IMR-90 (cell line): ENCODE measurements around the gene SPATA31D3. TPM values are rescaled to one million over a fixed set of nuclear protein-coding genes. Genes with fewer than 3 reads are reported as not detected.

Experiments used
- ATAC-seq: fragments of 200-7000 bp; cut with Tn5 transposase; 2 replicates; pipeline ENCODE4 v1.9.1; 2020; ENCODE audit warnings: low read depth, mild to moderate bottlenecking, moderate library complexity
- BruUV-seq: library from RNA; stranded (reverse); fragments of 400-500 nt; replicated peaks from 2 replicates; lab custom pipeline; 2021; lab: Mats Ljungman, UMichigan
- CTCF ChIA-PET: fragments of 300-600 bp; formaldehyde crosslinking; extraction: SDS; loops from one replicate; lab custom pipeline; 2021; ENCODE audit warnings: antibody characterized with exemption; lab: Yijun Ruan, JAX
- POLR2A ChIA-PET: fragments of 300-600 bp; sonication (Branson Sonifier 250); formaldehyde crosslinking; loops from one replicate; lab custom pipeline; 2022; ENCODE audit warnings: antibody characterized with exemption; ENCODE audit not compliant: unreplicated experiment; lab: Charles Lee
- DNase-seq: peaks from one replicate; pipeline ENCODE4 v3.0.0; 2013
- H2AFZ ChIP-seq: replicated peaks from 2 replicates; pipeline ENCODE3; 2013; ENCODE audit warnings: low read length, mild to moderate bottlenecking; ENCODE audit not compliant: poor library complexity
- H2AK5ac ChIP-seq: 2 replicates; pipeline ENCODE4 v1.6.1; 2013; ENCODE audit warnings: low read depth, low read length, inconsistent platforms
- H2AK9ac ChIP-seq: replicated peaks from 2 replicates; pipeline ENCODE3; 2013; ENCODE audit warnings: mild to moderate bottlenecking, low read depth, low read length, moderate library complexity; ENCODE audit not compliant: poor library complexity
- H2BK120ac ChIP-seq: 2 replicates; pipeline ENCODE4 v1.6.1; 2013; ENCODE audit warnings: low read depth, low read length, inconsistent platforms
- H2BK15ac ChIP-seq: 3 replicates; pipeline ENCODE4 v1.6.1; 2013; ENCODE audit warnings: low read depth, low read length, inconsistent platforms
- H2BK20ac ChIP-seq: 2 replicates; pipeline ENCODE4 v1.6.1; 2013; ENCODE audit warnings: low read depth, mild to moderate bottlenecking, inconsistent platforms, low read length, moderate library complexity
- H2BK5ac ChIP-seq: 2 replicates; pipeline ENCODE4 v1.6.1; 2013; ENCODE audit warnings: mild to moderate bottlenecking, low read depth, low read length, inconsistent platforms; ENCODE audit not compliant: poor library complexity, severe bottlenecking
- H3K14ac ChIP-seq: replicated peaks from 2 replicates; pipeline ENCODE4 v1.6.1; 2013; ENCODE audit warnings: low read depth, low read length, inconsistent platforms
- H3K18ac ChIP-seq: 2 replicates; pipeline ENCODE4 v1.6.1; 2013; ENCODE audit warnings: low read depth, low read length, control low read depth
- H3K23ac ChIP-seq: 2 replicates; pipeline ENCODE4 v1.6.1; 2013; ENCODE audit warnings: low read depth, low read length, inconsistent platforms
- H3K27ac ChIP-seq: 2 replicates; pipeline ENCODE4 v1.5.1; 2013; ENCODE audit warnings: mild to moderate bottlenecking, control low read depth, low read length; ENCODE audit not compliant: insufficient read depth
- H3K27me3 ChIP-seq: 2 replicates; pipeline ENCODE4 v1.6.1; 2013; ENCODE audit warnings: low read length; ENCODE audit not compliant: control insufficient read depth, insufficient read depth
- H3K36me3 ChIP-seq: 2 replicates; pipeline ENCODE4 v1.6.1; 2013; ENCODE audit warnings: low read length, mixed read lengths; ENCODE audit not compliant: control insufficient read depth, insufficient read depth
- H3K4ac ChIP-seq: 2 replicates; pipeline ENCODE4 v1.6.1; 2013; ENCODE audit warnings: low read depth, low read length, inconsistent platforms
- H3K4me1 ChIP-seq: 2 replicates; pipeline ENCODE4 v1.6.1; 2013; ENCODE audit warnings: low read length, mixed read lengths; ENCODE audit not compliant: control insufficient read depth, insufficient read depth
- H3K4me2 ChIP-seq: 2 replicates; pipeline ENCODE4 v1.6.1; 2013; ENCODE audit warnings: low read depth, mild to moderate bottlenecking, control low read depth, low read length, moderate library complexity
- H3K4me3 ChIP-seq: 2 replicates; pipeline ENCODE4 v1.5.1; 2013; ENCODE audit warnings: low read depth, mild to moderate bottlenecking, control low read depth, low read length, moderate library complexity; ENCODE audit not compliant: insufficient read depth
- H3K56ac ChIP-seq: 2 replicates; pipeline ENCODE4 v1.6.1; 2013; ENCODE audit warnings: low read length, inconsistent platforms; ENCODE audit not compliant: insufficient read depth; ENCODE audit errors: extremely low read depth
- H3K79me1 ChIP-seq, 2 experiments: 2 replicates each; pipeline ENCODE4 v1.6.1; 2013; ENCODE audit warnings: low read length in 2 of 2, inconsistent platforms in 1 of 2, low read depth in 1 of 2
- H3K9ac ChIP-seq: 2 replicates; pipeline ENCODE4 v1.6.1; 2013; ENCODE audit warnings: low read depth, low read length, control low read depth
- H3K9me1 ChIP-seq: 2 replicates; pipeline ENCODE4 v1.6.1; 2013; ENCODE audit warnings: low read length, inconsistent platforms; ENCODE audit not compliant: insufficient read depth
- H3K9me3 ChIP-seq: 2 replicates; pipeline ENCODE4 v1.6.1; 2013; ENCODE audit warnings: low read length; ENCODE audit not compliant: control insufficient read depth, insufficient read depth
- H4K20me1 ChIP-seq: 2 replicates; pipeline ENCODE4 v1.6.1; 2013; ENCODE audit warnings: low read length, inconsistent platforms; ENCODE audit not compliant: insufficient read depth
- H4K5ac ChIP-seq: 2 replicates; pipeline ENCODE4 v1.6.1; 2013; ENCODE audit warnings: mild to moderate bottlenecking, low read depth, low read length, control low read depth
- H4K8ac ChIP-seq, 2 experiments: 2 replicates each; pipeline ENCODE4 v1.6.1; 2013; ENCODE audit warnings: low read depth in 2 of 2, low read length in 2 of 2, control low read depth in 1 of 2, inconsistent platforms in 1 of 2
- H4K91ac ChIP-seq: 2 replicates; pipeline ENCODE4 v1.6.1; 2013; ENCODE audit warnings: low read depth, low read length, inconsistent platforms; ENCODE audit not compliant: insufficient read depth
- BHLHE40 ChIP-seq: fragments of 150-350 bp; IDR thresholded peaks from 2 replicates; pipeline ENCODE4 v1.6.1; 2016; ENCODE audit warnings: mild to moderate bottlenecking, low read depth, low read length
- CEBPB ChIP-seq: IDR thresholded peaks from 2 replicates; pipeline ENCODE4 v1.6.1; 2012; ENCODE audit warnings: low read depth, low read length, improper control_type of control experiment
- CHD1 ChIP-seq: IDR thresholded peaks from 2 replicates; pipeline ENCODE4 v1.6.1; 2012; ENCODE audit warnings: low read depth, low read length, improper control_type of control experiment
- FOS ChIP-seq: fragments of 150-350 bp; IDR thresholded peaks from 2 replicates; pipeline ENCODE4 v1.6.1; 2016; ENCODE audit warnings: low read depth, low read length
- MAFK ChIP-seq: IDR thresholded peaks from 2 replicates; pipeline ENCODE4 v1.6.1; 2012; ENCODE audit warnings: low read depth, low read length, improper control_type of control experiment
- MAZ ChIP-seq: IDR thresholded peaks from 2 replicates; pipeline ENCODE4 v1.6.1; 2012; ENCODE audit warnings: low read depth, mild to moderate bottlenecking, low read length, improper control_type of control experiment, moderate library complexity, borderline replicate concordance
- MXI1 ChIP-seq: IDR thresholded peaks from 2 replicates; pipeline ENCODE4 v1.6.1; 2012; ENCODE audit warnings: low read depth, mild to moderate bottlenecking, low read length, moderate library complexity, borderline replicate concordance
- NFE2L2 ChIP-seq: fragments of 150-350 bp; IDR thresholded peaks from 2 replicates; pipeline ENCODE4 v1.6.1; 2016; ENCODE audit warnings: low read depth, mild to moderate bottlenecking, low read length
- POLR2A ChIP-seq: IDR thresholded peaks from 2 replicates; pipeline ENCODE4 v1.6.1; 2012; ENCODE audit warnings: mild to moderate bottlenecking, low read depth, low read length
- RAD21 ChIP-seq: IDR thresholded peaks from 2 replicates; pipeline ENCODE4 v1.6.1; 2012; ENCODE audit warnings: low read length, improper control_type of control experiment
- RCOR1 ChIP-seq: IDR thresholded peaks from 2 replicates; pipeline ENCODE4 v1.6.1; 2012; ENCODE audit warnings: mild to moderate bottlenecking, low read length, improper control_type of control experiment; ENCODE audit not compliant: insufficient replicate concordance
- RFX5 ChIP-seq: IDR thresholded peaks from 2 replicates; pipeline ENCODE4 v1.8.0; 2012; ENCODE audit warnings: low read depth, mild to moderate bottlenecking, low read length, moderate library complexity
- SMC3 ChIP-seq: fragments of 150-350 bp; IDR thresholded peaks from 2 replicates; pipeline ENCODE4 v1.6.1; 2016; ENCODE audit warnings: low read depth, mild to moderate bottlenecking, antibody characterized with exemption, low read length, moderate library complexity
- dilution Hi-C: fragments of 300-500 bp; cut with HindIII; formaldehyde crosslinking; loops from one replicate; pipeline ENCODE4 v1.14.3; 2018; ENCODE audit warnings: low sequenced_read_pairs; ENCODE audit not compliant: unreplicated experiment
- in situ Hi-C: fragments of 300-500 bp; cut with MboI; formaldehyde crosslinking; loops from 3 replicates; pipeline ENCODE4 v1.14.3; 2019; ENCODE audit warnings: low sequenced_read_pairs, inconsistent platforms, mixed read lengths
- intact Hi-C: fragments of 100-400 bp; cut with micrococcal nuclease; formaldehyde crosslinking; loops from 2 replicates; pipeline ENCODE4 v1.10.0; 2022
- polyA plus RNA-seq, 3 experiments: library from polyadenylated mRNA; depleted of rRNA; stranded (reverse); fragments of >200 nt; gene quantifications; 2 replicates each; pipeline ENCODE4 v1.2.3, GENCODE V29; 2012; ENCODE audit warnings: low replicate concordance in 1 of 3
- total RNA-seq: library from RNA; depleted of rRNA; stranded (reverse); fragments of >200 nt; gene quantifications from 2 replicates; pipeline ENCODE4 v1.2.3, GENCODE V29; 2012
- TF ChIP-seq, protein P1 (sequence below): fragments of 150-350 bp; IDR thresholded peaks from 2 replicates; pipeline ENCODE4 v1.6.1; 2017; ENCODE audit warnings: mild to moderate bottlenecking, antibody characterized with exemption, low read length, low read depth
- TF ChIP-seq, protein P2 (sequence below): fragments of 150-350 bp; IDR thresholded peaks from 2 replicates; pipeline ENCODE4 v1.6.1; 2016; ENCODE audit warnings: low read depth, mild to moderate bottlenecking, low read length, moderate library complexity, borderline replicate concordance
- TF ChIP-seq, protein P3 (sequence below): conservative IDR thresholded peaks from 2 replicates; pipeline ENCODE4 v1.5.1; 2012; ENCODE audit warnings: mild to moderate bottlenecking, low read depth, low read length, improper control_type of control experiment

SPATA31D3 gene
- total and polyA plus RNA-seq, 2 of the 4 experiments (the other 2 are of a cell fraction) = not detected

DNA sequence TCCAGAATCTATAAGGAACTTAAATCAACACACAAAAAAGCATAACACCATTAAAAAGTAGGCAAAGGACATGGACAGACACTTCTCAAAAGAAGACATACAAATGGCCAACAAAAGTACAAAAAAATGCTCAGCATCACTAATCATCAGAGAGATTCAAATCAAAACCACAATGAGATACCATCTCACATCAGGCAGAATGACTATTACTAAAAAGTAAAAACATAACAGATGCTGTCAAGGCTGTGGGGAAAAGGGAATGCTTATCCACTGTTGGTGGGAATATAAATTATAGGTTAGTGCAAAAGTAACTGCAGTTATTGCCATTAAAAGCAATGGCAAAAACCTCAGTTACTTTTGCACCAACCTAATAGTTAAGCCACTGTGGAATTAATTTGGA, 47.2 kb upstream of the SPATA31D3 start:
- POLR2A ChIA-PET = no interaction called here
- H3K79me1 ChIP-seq = no peaks in the 10 kb centered on the region
- H3K36me3 ChIP-seq = no peaks in the 10 kb centered on the region
- H2BK5ac ChIP-seq = no peak overlapping the region
- peaks cover 3% of the 10 kb centered on the region for H3K4me1 ChIP-seq
- H2BK120ac ChIP-seq = no peak overlapping the region
- intact Hi-C loops = no loop called here
- no peaks in the 10 kb centered on the region for H3K9me3 ChIP-seq
- CTCF ChIA-PET = interaction anchor here (0.6 kb wide), 1 partner anchor 262 kb away, joined by 3 read pairs; no protein-coding TSS in a partner anchor
- DNase-seq (no peak), ATAC-seq (no peak)
- H4K20me1 ChIP-seq = no peaks in the 10 kb centered on the region
- H3K9ac ChIP-seq = no peak overlapping the region
- no peak overlapping the region for H3K4me2 ChIP-seq
- dilution Hi-C loops = no loop called here
- no peak overlapping the region for H2AK5ac ChIP-seq
- no peaks in the 10 kb centered on the region for H3K9me1 ChIP-seq
- no peak overlapping the region for H4K8ac ChIP-seq
- no peak overlapping the region for H3K56ac ChIP-seq
- no peak overlapping the region for H3K18ac ChIP-seq
- no peak overlapping the region for H4K91ac ChIP-seq
- H2AK9ac ChIP-seq = no peak overlapping the region
- H3K27ac ChIP-seq = no peak overlapping the region
- TF ChIP-seq NFE2L2 (no peak), MXI1 (no peak), RCOR1 (no peak), BHLHE40 (no peak), SMC3 (no peak), POLR2A (no peak), CEBPB (no peak), MAFK (no peak), CHD1 (no peak), FOS (no peak), RFX5 (no peak), RAD21 (no peak), MAZ (no peak)
- TF ChIP-seq, protein P1, sequence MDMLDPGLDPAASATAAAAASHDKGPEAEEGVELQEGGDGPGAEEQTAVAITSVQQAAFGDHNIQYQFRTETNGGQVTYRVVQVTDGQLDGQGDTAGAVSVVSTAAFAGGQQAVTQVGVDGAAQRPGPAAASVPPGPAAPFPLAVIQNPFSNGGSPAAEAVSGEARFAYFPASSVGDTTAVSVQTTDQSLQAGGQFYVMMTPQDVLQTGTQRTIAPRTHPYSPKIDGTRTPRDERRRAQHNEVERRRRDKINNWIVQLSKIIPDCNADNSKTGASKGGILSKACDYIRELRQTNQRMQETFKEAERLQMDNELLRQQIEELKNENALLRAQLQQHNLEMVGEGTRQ = no peak
- TF ChIP-seq, protein P2, sequence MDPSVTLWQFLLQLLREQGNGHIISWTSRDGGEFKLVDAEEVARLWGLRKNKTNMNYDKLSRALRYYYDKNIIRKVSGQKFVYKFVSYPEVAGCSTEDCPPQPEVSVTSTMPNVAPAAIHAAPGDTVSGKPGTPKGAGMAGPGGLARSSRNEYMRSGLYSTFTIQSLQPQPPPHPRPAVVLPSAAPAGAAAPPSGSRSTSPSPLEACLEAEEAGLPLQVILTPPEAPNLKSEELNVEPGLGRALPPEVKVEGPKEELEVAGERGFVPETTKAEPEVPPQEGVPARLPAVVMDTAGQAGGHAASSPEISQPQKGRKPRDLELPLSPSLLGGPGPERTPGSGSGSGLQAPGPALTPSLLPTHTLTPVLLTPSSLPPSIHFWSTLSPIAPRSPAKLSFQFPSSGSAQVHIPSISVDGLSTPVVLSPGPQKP = no peak
- TF ChIP-seq, protein P3, sequence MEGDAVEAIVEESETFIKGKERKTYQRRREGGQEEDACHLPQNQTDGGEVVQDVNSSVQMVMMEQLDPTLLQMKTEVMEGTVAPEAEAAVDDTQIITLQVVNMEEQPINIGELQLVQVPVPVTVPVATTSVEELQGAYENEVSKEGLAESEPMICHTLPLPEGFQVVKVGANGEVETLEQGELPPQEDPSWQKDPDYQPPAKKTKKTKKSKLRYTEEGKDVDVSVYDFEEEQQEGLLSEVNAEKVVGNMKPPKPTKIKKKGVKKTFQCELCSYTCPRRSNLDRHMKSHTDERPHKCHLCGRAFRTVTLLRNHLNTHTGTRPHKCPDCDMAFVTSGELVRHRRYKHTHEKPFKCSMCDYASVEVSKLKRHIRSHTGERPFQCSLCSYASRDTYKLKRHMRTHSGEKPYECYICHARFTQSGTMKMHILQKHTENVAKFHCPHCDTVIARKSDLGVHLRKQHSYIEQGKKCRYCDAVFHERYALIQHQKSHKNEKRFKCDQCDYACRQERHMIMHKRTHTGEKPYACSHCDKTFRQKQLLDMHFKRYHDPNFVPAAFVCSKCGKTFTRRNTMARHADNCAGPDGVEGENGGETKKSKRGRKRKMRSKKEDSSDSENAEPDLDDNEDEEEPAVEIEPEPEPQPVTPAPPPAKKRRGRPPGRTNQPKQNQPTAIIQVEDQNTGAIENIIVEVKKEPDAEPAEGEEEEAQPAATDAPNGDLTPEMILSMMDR = no peak
- no peaks in the 10 kb centered on the region; the same call in 1 of the 2 replicates for H3K27me3 ChIP-seq
- H3K4me3 ChIP-seq = no peak overlapping the region
- no peak overlapping the region for H2BK20ac ChIP-seq
- H2BK15ac ChIP-seq = no peak overlapping the region
- no peak overlapping the region for H2AFZ ChIP-seq
- no TSS peak for BruUV-seq
- in situ Hi-C loops = no loop called here
- H3K4ac ChIP-seq = no peak overlapping the region
- H3K23ac ChIP-seq = no peak overlapping the region
- H3K14ac ChIP-seq = no peak overlapping the region
- no peak overlapping the region for H4K5ac ChIP-seq
